IPS-18a (cell line): ENCODE data around the gene STARD6.

Experiments used
- H3K27ac ChIP-seq: one replicate; pipeline ENCODE4 v1.5.1; 2013; ENCODE audit warnings: low read length
- H3K27me3 ChIP-seq: one replicate; pipeline ENCODE4 v1.6.1; 2013; ENCODE audit warnings: mild to moderate bottlenecking, low read length; ENCODE audit not compliant: control insufficient read depth, insufficient read depth
- H3K36me3 ChIP-seq: one replicate; pipeline ENCODE4 v1.6.1; 2013; ENCODE audit warnings: low read depth, low read length; ENCODE audit not compliant: control insufficient read depth
- H3K4me1 ChIP-seq: one replicate; pipeline ENCODE4 v1.6.1; 2013; ENCODE audit warnings: low read depth, low read length; ENCODE audit not compliant: control insufficient read depth
- H3K4me3 ChIP-seq: one replicate; pipeline ENCODE4 v1.5.1; 2013; ENCODE audit warnings: low read length
- H3K9ac ChIP-seq: one replicate; pipeline ENCODE4 v1.6.1; 2013; ENCODE audit warnings: mild to moderate bottlenecking, low read length, moderate library complexity
- H3K9me3 ChIP-seq: one replicate; pipeline ENCODE4 v1.6.1; 2013; ENCODE audit warnings: low read depth, low read length; ENCODE audit not compliant: control insufficient read depth

The STARD6 gene

GRCh38 chr18:54386043-54386442 is 28.4 kb upstream of the STARD6 start:
- Histone ChIP-seq H3K4me3 (no peak overlapping the region), H3K36me3 (no peaks in the 10 kb centered on the region), H3K4me1 (peaks cover 31% of the 10 kb centered on the region), H3K27me3 (no peaks in the 10 kb centered on the region), H3K9me3 (no peaks in the 10 kb centered on the region), H3K9ac (no peak overlapping the region), H3K27ac (no peak overlapping the region)

- Histone ChIP-seq H3K36me3 (peaks cover 18% of the 10 kb centered on the region), H3K27me3 (no peaks in the 10 kb centered on the region), H3K4me1 (peaks cover 19% of the 10 kb centered on the region), H3K9ac (no peak overlapping the region), H3K27ac (no peak overlapping the region), H3K4me3 (no peak overlapping the region), H3K9me3 (no peaks in the 10 kb centered on the region)
Observed at GRCh38 chr18:54382733-54383252, 25.1 kb upstream of the STARD6 start.

- Histone ChIP-seq H3K4me1 (peaks cover 19% of the 10 kb centered on the region), H3K27me3 (no peaks in the 10 kb centered on the region), H3K4me3 (no peak overlapping the region), H3K27ac (no peak overlapping the region), H3K9me3 (no peaks in the 10 kb centered on the region), H3K36me3 (peaks cover 18% of the 10 kb centered on the region), H3K9ac (no peak overlapping the region)
Observed at GRCh38 chr18:54382076-54382475, 24.4 kb upstream of the STARD6 start.

- Histone ChIP-seq H3K27ac (no peak overlapping the region), H3K36me3 (peaks cover 18% of the 10 kb centered on the region), H3K9me3 (no peaks in the 10 kb centered on the region), H3K9ac (no peak overlapping the region), H3K4me1 (peaks cover 19% of the 10 kb centered on the region), H3K27me3 (no peaks in the 10 kb centered on the region), H3K4me3 (no peak overlapping the region)
Observed at GRCh38 chr18:54381640-54382039, 24.0 kb upstream of the STARD6 start.

- peaks cover 10% of the 10 kb centered on the region for H3K4me1 ChIP-seq
- no peak overlapping the region for H3K27ac ChIP-seq
- H3K27me3 ChIP-seq, result no peaks in the 10 kb centered on the region
- H3K36me3 ChIP-seq, result peaks cover 39% of the 10 kb centered on the region
- no peaks in the 10 kb centered on the region for H3K9me3 ChIP-seq
- no peak overlapping the region for H3K9ac ChIP-seq
- no peak overlapping the region for H3K4me3 ChIP-seq
Observed at GRCh38 chr18:54378057-54378456, 20.4 kb upstream of the STARD6 start.

GRCh38 chr18:54360406-54360805 is 2.7 kb upstream of the STARD6 start:
- Histone ChIP-seq H3K36me3 (peaks cover 24% of the 10 kb centered on the region), H3K9ac (no peak overlapping the region), H3K27ac (no peak overlapping the region), H3K27me3 (no peaks in the 10 kb centered on the region), H3K9me3 (no peaks in the 10 kb centered on the region), H3K4me1 (peaks cover 16% of the 10 kb centered on the region), H3K4me3 (no peak overlapping the region)

GRCh38 chr18:54359233-54359632 is 1.6 kb upstream of the STARD6 start:
- H3K36me3 ChIP-seq, result peaks cover 21% of the 10 kb centered on the region
- no peak overlapping the region for H3K27ac ChIP-seq
- no peaks in the 10 kb centered on the region for H3K27me3 ChIP-seq
- H3K4me1 ChIP-seq, result peaks cover 16% of the 10 kb centered on the region
- H3K4me3 ChIP-seq, result peak overlapping the region; percentile 81
- peak overlapping the region; percentile 70 for H3K9ac ChIP-seq
- H3K9me3 ChIP-seq, result no peaks in the 10 kb centered on the region

- H3K4me1 ChIP-seq, result peaks cover 16% of the 10 kb centered on the region
- peak overlapping the region; percentile 81 for H3K4me3 ChIP-seq
- no peaks in the 10 kb centered on the region for H3K9me3 ChIP-seq
- peak overlapping the region; percentile 70 for H3K9ac ChIP-seq
- no peak overlapping the region for H3K27ac ChIP-seq
- peaks cover 21% of the 10 kb centered on the region for H3K36me3 ChIP-seq
- no peaks in the 10 kb centered on the region for H3K27me3 ChIP-seq
Observed at GRCh38 chr18:54358495-54359040, 910 bp upstream of the STARD6 start.

GRCh38 chr18:54357082-54357659 is 487 bp downstream of the STARD6 start:
- Histone ChIP-seq H3K27me3 (no peaks in the 10 kb centered on the region), H3K27ac (peak overlapping the region; percentile 36), H3K9ac (peak overlapping the region; percentile 70), H3K4me3 (peak overlapping the region; percentile 81), H3K36me3 (peaks cover 12% of the 10 kb centered on the region), H3K4me1 (peaks cover 16% of the 10 kb centered on the region), H3K9me3 (no peaks in the 10 kb centered on the region)

GRCh38 chr18:54351186-54351585 is 6.5 kb downstream of the STARD6 start:
- Histone ChIP-seq H3K27me3 (no peaks in the 10 kb centered on the region), H3K9me3 (no peaks in the 10 kb centered on the region), H3K4me3 (no peak overlapping the region), H3K9ac (no peak overlapping the region), H3K4me1 (no peaks in the 10 kb centered on the region), H3K36me3 (no peaks in the 10 kb centered on the region), H3K27ac (no peak overlapping the region)

GRCh38 chr18:54338230-54338629 is 19.4 kb downstream of the STARD6 start:
- Histone ChIP-seq H3K9ac (no peak overlapping the region), H3K4me3 (no peak overlapping the region), H3K9me3 (peaks cover 3% of the 10 kb centered on the region), H3K36me3 (no peaks in the 10 kb centered on the region), H3K27ac (no peak overlapping the region), H3K27me3 (no peaks in the 10 kb centered on the region), H3K4me1 (no peaks in the 10 kb centered on the region)

GRCh38 chr18:54335638-54336173 is 22.0 kb downstream of the STARD6 start:
- no peak overlapping the region for H3K9ac ChIP-seq

More at GRCh38 chr18:54335638-54336173, 22.0 kb downstream of the STARD6 start:
- H3K27me3 ChIP-seq, result no peaks in the 10 kb centered on the region
- no peaks in the 10 kb centered on the region for H3K4me1 ChIP-seq
- H3K36me3 ChIP-seq, result no peaks in the 10 kb centered on the region
- H3K4me3 ChIP-seq, result no peak overlapping the region
- no peak overlapping the region for H3K27ac ChIP-seq
- no peaks in the 10 kb centered on the region for H3K9me3 ChIP-seq
